IPS-18c (cell line): ENCODE measurements around the gene CALML3.

Experiments used
- H3K4me3 ChIP-seq: 2 replicates; pipeline ENCODE4 v1.7.0; 2013; ENCODE audit warnings: low read depth, mild to moderate bottlenecking, low read length, moderate library complexity; ENCODE audit not compliant: insufficient read depth
- H3K9me3 ChIP-seq: one replicate; pipeline ENCODE4 v1.6.1; 2013; ENCODE audit warnings: mild to moderate bottlenecking, low read length, moderate library complexity; ENCODE audit not compliant: control insufficient read depth, insufficient read depth

The CALML3 gene

GRCh38 chr10:5544216-5544805 lies 19.6 kb downstream of the CALML3 start:
- Histone ChIP-seq H3K4me3 (no peak overlapping the region), H3K9me3 (no peaks in the 10 kb centered on the region)

GRCh38 chr10:5545011-5545410 lies 20.2 kb downstream of the CALML3 start:
- Histone ChIP-seq H3K9me3 (no peaks in the 10 kb centered on the region), H3K4me3 (no peak overlapping the region)

- Histone ChIP-seq H3K4me3 (no peak overlapping the region), H3K9me3 (no peaks in the 10 kb centered on the region)
These were observed 20.6 kb downstream of the CALML3 start for GRCh38 chr10:5545426-5545777.

GRCh38 chr10:5545778-5546710 lies 21.3 kb downstream of the CALML3 start:
- H3K4me3 ChIP-seq = no peak overlapping the region

GRCh38 chr10:5546891-5547680 lies 22.3 kb downstream of the CALML3 start:
- Histone ChIP-seq H3K9me3 (no peaks in the 10 kb centered on the region), H3K4me3 (no peak overlapping the region)

More at GRCh38 chr10:5545778-5546710, 21.3 kb downstream of the CALML3 start:
- H3K9me3 ChIP-seq = no peaks in the 10 kb centered on the region

GRCh38 chr10:5547681-5547930 lies 22.8 kb downstream of the CALML3 start:
- no peaks in the 10 kb centered on the region for H3K9me3 ChIP-seq

GRCh38 chr10:5547931-5548660 lies 23.3 kb downstream of the CALML3 start:
- Histone ChIP-seq H3K4me3 (no peak overlapping the region), H3K9me3 (no peaks in the 10 kb centered on the region)

More at GRCh38 chr10:5547681-5547930, 22.8 kb downstream of the CALML3 start:
- H3K4me3 ChIP-seq = no peak overlapping the region

- Histone ChIP-seq H3K4me3 (no peak overlapping the region), H3K9me3 (no peaks in the 10 kb centered on the region)
These were observed 24.9 kb downstream of the CALML3 start for GRCh38 chr10:5549462-5550249.

GRCh38 chr10:5550250-5550545 lies 25.4 kb downstream of the CALML3 start:
- Histone ChIP-seq H3K4me3 (no peak overlapping the region), H3K9me3 (no peaks in the 10 kb centered on the region)

GRCh38 chr10:5550621-5551530 lies 26.1 kb downstream of the CALML3 start:
- H3K4me3 ChIP-seq = no peak overlapping the region
- no peaks in the 10 kb centered on the region for H3K9me3 ChIP-seq

GRCh38 chr10:5551531-5552375 lies 27.0 kb downstream of the CALML3 start:
- H3K9me3 ChIP-seq = no peaks in the 10 kb centered on the region
- H3K4me3 ChIP-seq = no peak overlapping the region

- Histone ChIP-seq H3K9me3 (no peaks in the 10 kb centered on the region), H3K4me3 (no peak overlapping the region)
These were observed 27.9 kb downstream of the CALML3 start for GRCh38 chr10:5552376-5553321.

GRCh38 chr10:5553400-5554170 lies 28.8 kb downstream of the CALML3 start:
- Histone ChIP-seq H3K9me3 (no peaks in the 10 kb centered on the region), H3K4me3 (no peak overlapping the region)
